Colonic mucosa (tissue), 4 donors: ENCODE results near the gene RALY. TPM values are rescaled to one million over a fixed set of nuclear protein-coding genes. Genes with fewer than 3 reads are reported as not detected.

Source experiments
- DNase-seq: peaks from one replicate; pipeline ENCODE4 v3.0.0-alpha.2; 2020
- H3K27ac ChIP-seq: fragments of 200-600 bp; one replicate; pipeline ENCODE4 v1.8.0; 2021
- H3K27me3 ChIP-seq: fragments of 200-600 bp; one replicate; pipeline ENCODE4 v1.8.0; 2021
- H3K36me3 ChIP-seq: fragments of 200-600 bp; one replicate; pipeline ENCODE4 v1.8.0; 2021
- H3K4me1 ChIP-seq: fragments of 200-600 bp; one replicate; pipeline ENCODE4 v1.8.0; 2021; ENCODE audit warnings: mild to moderate bottlenecking
- H3K4me3 ChIP-seq: fragments of 200-600 bp; one replicate; pipeline ENCODE4 v1.8.0; 2021
- H3K9ac ChIP-seq, 2 donors: one replicate each; pipeline ENCODE4 v1.7.0; 2013; ENCODE audit warnings: control low read depth in 2 of 2, low read depth in 2 of 2, low read length in 2 of 2
- H3K9me3 ChIP-seq: fragments of 200-600 bp; one replicate; pipeline ENCODE4 v1.8.0; 2021
- CTCF ChIP-seq: fragments of 200-600 bp; IDR thresholded peaks from one replicate; pipeline ENCODE4 v1.8.0; 2022; ENCODE audit warnings: antibody characterized with exemption, mild to moderate bottlenecking
- intact Hi-C: fragments of 100-400 bp; cut with DNase I; formaldehyde crosslinking; loops from one replicate; pipeline ENCODE4 v1.14.1; 2022
- total RNA-seq, 2 donors: library from RNA; stranded (reverse); fragmentation: NEBNext Ultra II Directional in 1 of 2; extraction: Animal tissue kit (Norgen Biotek cat#: 25700) in 1 of 2; gene quantifications; one replicate each; pipeline ENCODE4 v1.2.1, GENCODE V29; 2021
- donor health status: healthy.
- donor health status: DM: no; HTN: no; CAD: no.
- donor health status: DM: no; HTN: no; CAD: no.

The RALY gene
- total RNA-seq, 2 donors from 2014 or later: 196 to 212 TPM

GRCh38 chr20:34111702-34112599 is 118.2 kb downstream of the RALY start, which contains the start of gene EIF2S2:
Gene EIF2S2 (minus strand): TSS chr20:34112243. CDS start chr20:34112110, 133 bp downstream.
- H3K9me3 ChIP-seq: no peaks in the 10 kb centered on the region
- TF ChIP-seq CTCF: no peak
- peak within 1 kb of the TSS; percentile 96 to 99 for H3K9ac ChIP-seq
- peak; percentile 95 for DNase-seq
- H3K27me3 ChIP-seq: no peaks in the 10 kb centered on the region
- H3K36me3 ChIP-seq: no peaks in the 10 kb centered on the region
- H3K4me3 ChIP-seq: peak within 1 kb of the TSS; percentile 89
- no peaks in the 10 kb centered on the region for H3K4me1 ChIP-seq
- peak within 1 kb of the TSS; percentile 98 for H3K27ac ChIP-seq
- intact Hi-C loops: no loop called here

GRCh38 chr20:34112600-34113101 is 118.9 kb downstream of the RALY start:
- no peaks in the 10 kb centered on the region for H3K27me3 ChIP-seq
- peak overlapping the region; percentile 76 to 99 for H3K9ac ChIP-seq
- DNase-seq: peak; percentile 51
- intact Hi-C loops: no loop called here
- H3K27ac ChIP-seq: peak overlapping the region; percentile 98
- no peak for TF ChIP-seq CTCF
- H3K4me1 ChIP-seq: no peaks in the 10 kb centered on the region
- peak overlapping the region; percentile 89 for H3K4me3 ChIP-seq
- H3K36me3 ChIP-seq: no peaks in the 10 kb centered on the region
- no peaks in the 10 kb centered on the region for H3K9me3 ChIP-seq

GRCh38 chr20:34114809-34115208 is 121.1 kb downstream of the RALY start:
- no peaks in the 10 kb centered on the region for H3K4me1 ChIP-seq
- no peak for DNase-seq
- no peak for TF ChIP-seq CTCF
- H3K4me3 ChIP-seq: no peak overlapping the region
- no peak overlapping the region for H3K9ac ChIP-seq
- H3K27ac ChIP-seq: no peak overlapping the region
- intact Hi-C loops: no loop called here
- H3K9me3 ChIP-seq: no peaks in the 10 kb centered on the region
- H3K36me3 ChIP-seq: no peaks in the 10 kb centered on the region
- no peaks in the 10 kb centered on the region for H3K27me3 ChIP-seq

GRCh38 chr20:34115232-34115631 is 121.5 kb downstream of the RALY start:
- no peaks in the 10 kb centered on the region for H3K36me3 ChIP-seq
- H3K27ac ChIP-seq: no peak overlapping the region
- no peak overlapping the region for H3K9ac ChIP-seq
- no peaks in the 10 kb centered on the region for H3K4me1 ChIP-seq
- no peak overlapping the region for H3K4me3 ChIP-seq
- no peak for TF ChIP-seq CTCF
- DNase-seq: no peak
- no peaks in the 10 kb centered on the region for H3K27me3 ChIP-seq
- intact Hi-C loops: no loop called here
- no peaks in the 10 kb centered on the region for H3K9me3 ChIP-seq

- Histone ChIP-seq H3K27ac (no peak overlapping the region), H3K36me3 (no peaks in the 10 kb centered on the region), H3K27me3 (no peaks in the 10 kb centered on the region), H3K4me1 (no peaks in the 10 kb centered on the region), H3K9ac (no peak overlapping the region), H3K4me3 (no peak overlapping the region), H3K9me3 (no peaks in the 10 kb centered on the region)
- no peak for DNase-seq
- intact Hi-C loops: loop anchor here (10.0 kb wide), 1 partner anchor 45 kb away; no protein-coding TSS in a partner anchor
- TF ChIP-seq CTCF: no peak
Observed at GRCh38 chr20:34120213-34120612, 126.5 kb downstream of the RALY start.
